ENCODE measurements around the gene SLC44A1.

SLC44A1 gene

GRCh38 chr9:105396901-105397300 is 152.4 kb downstream of the SLC44A1 start:
- DNase-seq = no peak

- DNase-seq = no peak
Observed at GRCh38 chr9:105399117-105399516, 154.7 kb downstream of the SLC44A1 start.

GRCh38 chr9:105401651-105402050 is 157.2 kb downstream of the SLC44A1 start:
- DNase-seq = no peak

GRCh38 chr9:105403552-105404248 is 159.2 kb downstream of the SLC44A1 start:
- no peak for DNase-seq

GRCh38 chr9:105405514-105406131 is 161.2 kb downstream of the SLC44A1 start:
- DNase-seq = peak; percentile 73

- DNase-seq = no peak
Observed at GRCh38 chr9:105406369-105406768, 161.9 kb downstream of the SLC44A1 start.

- no peak for DNase-seq
Observed at GRCh38 chr9:105413525-105413924, 169.1 kb downstream of the SLC44A1 start.

GRCh38 chr9:105414947-105415661 is 170.7 kb downstream of the SLC44A1 start:
- DNase-seq = peak; percentile 79

GRCh38 chr9:105415662-105415980 is 171.2 kb downstream of the SLC44A1 start:
- DNase-seq = no peak

- no peak for DNase-seq
Observed at GRCh38 chr9:105416840-105417239, 172.4 kb downstream of the SLC44A1 start.

- DNase-seq = no peak
Observed at GRCh38 chr9:105418588-105419500, 174.4 kb downstream of the SLC44A1 start.

- no peak for DNase-seq
Observed at GRCh38 chr9:105419816-105420597, 175.6 kb downstream of the SLC44A1 start.

- DNase-seq = no peak
Observed at GRCh38 chr9:105421154-105421553, 176.7 kb downstream of the SLC44A1 start.

- DNase-seq = no peak
Observed at GRCh38 chr9:105421864-105422263, 177.4 kb downstream of the SLC44A1 start.

- DNase-seq = no peak
Observed at GRCh38 chr9:105425816-105426433, 181.5 kb downstream of the SLC44A1 start.

GRCh38 chr9:105426657-105427056 is 182.2 kb downstream of the SLC44A1 start:
- no peak for DNase-seq

GRCh38 chr9:105431424-105432246 is 187.2 kb downstream of the SLC44A1 start:
- no peak for DNase-seq

GRCh38 chr9:105432247-105432842 is 187.9 kb downstream of the SLC44A1 start:
- no peak for DNase-seq

- DNase-seq = no peak
Observed at GRCh38 chr9:105435453-105435852, 191.0 kb downstream of the SLC44A1 start.

GRCh38 chr9:105436783-105437182 is 192.3 kb downstream of the SLC44A1 start:
- no peak for DNase-seq
